HG03025 (cell line): Measurements from ENCODE around the gene ASIC1.
A peak's percentile ranks its signal among the peaks of the same experiment; 100 is the strongest.

Source experiments
- ATAC-seq: cut with Tn5 transposase; IDR thresholded peaks from one replicate; pipeline ENCODE4 v1.9.1; 2021; ENCODE audit warnings: mild to moderate bottlenecking, moderate library complexity; ENCODE audit not compliant: unreplicated experiment, low FRiP score

ASIC1 gene

DNA sequence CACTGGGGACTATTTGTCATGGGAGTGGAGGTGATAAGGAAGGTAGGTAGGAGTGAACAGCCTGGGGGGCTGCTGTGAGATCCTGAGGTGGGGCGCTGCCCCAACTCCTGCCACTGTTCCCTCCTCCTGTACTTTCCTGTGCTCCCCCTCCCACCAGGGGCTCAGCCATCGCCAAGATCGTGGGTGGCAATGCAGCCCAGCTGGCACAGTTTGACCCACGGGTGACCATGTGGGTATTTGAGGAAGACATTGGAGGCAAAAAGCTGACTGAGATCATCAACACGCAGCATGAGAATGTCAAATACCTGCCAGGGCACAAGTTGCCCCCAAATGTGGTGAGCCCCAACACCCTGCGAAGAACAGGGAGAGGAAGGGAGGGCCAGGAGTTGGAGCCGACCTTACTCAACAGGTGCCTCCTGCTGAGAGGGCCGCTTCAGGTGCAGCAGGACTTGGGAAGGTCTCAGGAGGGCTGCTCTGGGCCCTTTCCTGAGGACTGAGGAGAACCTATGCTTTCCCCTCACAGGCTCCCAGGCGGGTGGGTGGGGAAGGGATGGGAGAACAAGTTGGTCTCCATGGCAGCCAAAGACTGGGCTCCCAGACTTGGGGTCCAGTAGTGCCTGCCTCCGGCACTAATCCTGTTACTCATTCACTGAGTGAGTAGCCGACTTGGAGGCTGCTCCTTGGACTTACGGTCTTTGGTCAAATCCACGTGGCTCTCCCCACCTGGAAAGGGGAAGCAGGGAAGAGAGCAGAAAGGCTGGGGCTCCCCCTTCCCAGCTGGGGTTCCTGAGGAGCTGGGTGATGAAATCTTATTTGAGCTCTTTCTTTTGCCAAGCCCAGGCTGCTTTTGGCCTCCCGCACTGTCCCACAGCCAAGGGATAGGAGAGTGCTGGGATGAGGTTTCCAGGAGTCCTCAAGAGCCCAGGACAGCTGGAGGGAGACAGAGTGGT lies 47.3 kb downstream of the ASIC1 start:
- no peak for ATAC-seq

DNA sequence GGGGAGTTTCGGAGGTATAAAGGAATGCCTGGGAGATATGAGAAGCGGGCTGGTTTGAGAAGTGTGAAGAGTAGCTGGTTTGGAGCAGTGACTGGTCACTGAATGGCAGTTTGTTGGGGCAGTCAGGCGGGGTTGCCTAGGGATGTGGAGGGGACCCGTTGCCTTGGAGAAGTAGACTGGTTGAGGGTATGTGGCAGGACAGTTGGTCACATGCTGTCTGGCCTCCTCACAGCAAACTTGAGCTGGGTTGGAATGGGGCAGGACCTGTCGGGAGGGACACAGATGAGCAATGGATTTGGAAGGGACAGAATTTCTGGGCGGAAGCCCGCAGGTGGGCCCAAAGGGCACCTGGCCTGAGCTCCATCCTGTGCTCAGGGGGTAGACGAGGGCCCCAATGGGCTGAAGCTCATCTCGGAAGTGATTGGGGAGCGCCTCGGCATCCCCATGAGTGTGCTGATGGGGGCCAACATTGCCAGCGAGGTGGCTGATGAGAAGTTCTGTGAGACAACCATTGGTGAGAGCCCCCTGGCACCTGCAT lies 48.6 kb downstream of the ASIC1 start:
- ATAC-seq = no peak

DNA sequence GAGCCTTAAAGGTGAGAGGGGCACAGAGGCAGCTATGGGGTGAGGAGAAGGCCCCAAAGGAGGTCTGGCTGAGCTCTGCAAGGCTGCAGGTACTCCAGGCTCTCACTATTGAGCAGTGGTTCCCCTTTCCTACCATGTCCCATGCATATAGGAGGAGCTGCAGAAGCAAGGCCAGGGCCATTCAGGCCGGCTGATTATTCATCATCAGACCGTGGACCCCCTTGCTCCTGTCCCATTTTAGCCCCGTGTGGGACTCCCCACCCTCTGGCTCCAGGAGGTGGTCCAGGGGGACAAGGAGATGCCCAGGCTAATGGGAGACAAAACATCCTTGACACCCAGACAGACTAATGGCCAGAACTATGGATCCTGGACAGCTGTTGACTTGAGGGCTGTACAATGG lies 49.5 kb downstream of the ASIC1 start:
- no peak for ATAC-seq

DNA sequence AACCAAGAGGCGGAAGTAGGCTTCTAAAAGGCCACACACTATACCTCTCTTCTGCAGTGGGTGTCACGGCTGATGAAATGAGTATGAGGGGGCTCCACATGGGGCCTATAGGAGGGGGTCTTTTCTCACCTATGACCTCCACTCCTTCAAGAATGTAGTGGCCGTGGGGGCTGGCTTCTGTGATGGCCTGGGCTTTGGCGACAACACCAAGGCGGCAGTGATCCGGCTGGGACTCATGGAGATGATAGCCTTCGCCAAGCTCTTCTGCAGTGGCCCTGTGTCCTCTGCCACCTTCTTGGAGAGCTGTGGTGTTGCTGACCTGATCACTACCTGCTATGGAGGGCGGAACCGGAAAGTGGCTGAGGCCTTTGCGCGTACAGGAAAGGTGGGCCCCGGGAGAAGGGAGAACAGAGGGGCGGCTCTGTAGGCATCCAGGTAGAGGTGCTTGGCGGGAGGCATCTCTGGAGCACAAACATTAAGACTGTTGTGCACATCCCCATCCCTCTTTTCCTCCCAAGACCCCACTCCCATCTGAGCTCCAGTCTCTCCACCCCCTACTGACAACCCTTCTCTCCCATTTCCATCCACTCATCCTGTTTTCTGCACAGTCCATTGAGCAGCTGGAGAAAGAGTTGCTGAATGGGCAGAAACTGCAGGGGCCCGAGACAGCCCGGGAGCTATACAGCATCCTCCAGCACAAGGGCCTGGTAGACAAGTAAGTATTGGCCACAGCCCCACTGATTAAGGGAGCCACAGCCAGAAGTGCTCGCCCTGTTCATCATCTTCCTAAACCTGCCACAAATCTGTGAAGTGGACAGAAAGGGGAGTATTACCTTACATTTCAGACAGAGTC lies 50.2 kb downstream of the ASIC1 start:
- ATAC-seq = no peak

DNA sequence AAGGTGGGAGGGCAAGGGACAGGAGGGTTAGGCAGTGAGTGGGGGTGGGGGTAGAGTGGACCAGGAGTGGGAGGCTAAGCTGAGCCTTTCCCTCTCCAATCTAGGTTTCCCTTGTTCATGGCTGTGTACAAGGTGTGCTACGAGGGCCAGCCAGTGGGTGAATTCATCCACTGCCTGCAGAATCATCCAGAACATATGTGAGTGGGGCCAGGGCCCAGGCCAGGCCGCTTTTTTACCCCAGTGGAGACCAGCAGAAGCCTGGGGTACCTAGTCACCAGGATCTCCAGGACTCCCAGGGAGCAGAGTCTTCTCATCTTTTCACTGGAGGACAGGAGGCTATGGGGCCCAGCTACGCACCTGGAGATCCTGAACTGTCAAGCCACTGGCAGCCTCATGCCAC lies 51.9 kb downstream of the ASIC1 start:
- ATAC-seq = no peak

DNA sequence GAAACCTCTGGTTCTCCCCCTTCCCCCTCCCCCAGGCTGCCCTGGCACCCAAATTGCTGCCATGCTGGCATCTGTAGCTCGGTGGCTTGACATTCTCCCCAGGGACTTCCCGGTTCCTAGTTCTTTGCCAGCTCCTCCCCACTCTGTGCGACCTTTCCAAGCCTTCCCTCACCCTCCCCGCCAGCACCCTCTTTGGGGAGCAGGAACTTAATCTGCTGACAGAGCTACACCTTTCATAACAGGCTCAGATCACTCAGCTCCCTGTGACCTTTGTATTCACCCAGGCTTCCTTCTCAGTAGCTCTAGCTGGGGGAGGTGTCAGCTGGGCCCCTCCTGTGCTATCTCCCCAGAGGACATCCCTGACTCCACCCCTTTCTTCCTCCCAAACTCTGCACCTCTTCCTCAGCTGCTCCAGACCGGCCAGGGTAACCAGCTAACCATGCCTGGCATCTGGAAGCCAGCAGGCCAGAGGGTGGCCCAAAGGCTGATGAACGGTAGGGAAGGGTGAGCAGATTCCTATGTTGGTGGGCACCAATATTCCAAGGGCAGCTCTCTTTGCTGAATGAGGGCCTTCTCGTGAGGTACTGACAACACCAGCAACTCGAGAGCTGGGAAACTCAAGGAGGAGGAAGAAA lies 52.8 kb downstream of the ASIC1 start:
- no peak for ATAC-seq

DNA sequence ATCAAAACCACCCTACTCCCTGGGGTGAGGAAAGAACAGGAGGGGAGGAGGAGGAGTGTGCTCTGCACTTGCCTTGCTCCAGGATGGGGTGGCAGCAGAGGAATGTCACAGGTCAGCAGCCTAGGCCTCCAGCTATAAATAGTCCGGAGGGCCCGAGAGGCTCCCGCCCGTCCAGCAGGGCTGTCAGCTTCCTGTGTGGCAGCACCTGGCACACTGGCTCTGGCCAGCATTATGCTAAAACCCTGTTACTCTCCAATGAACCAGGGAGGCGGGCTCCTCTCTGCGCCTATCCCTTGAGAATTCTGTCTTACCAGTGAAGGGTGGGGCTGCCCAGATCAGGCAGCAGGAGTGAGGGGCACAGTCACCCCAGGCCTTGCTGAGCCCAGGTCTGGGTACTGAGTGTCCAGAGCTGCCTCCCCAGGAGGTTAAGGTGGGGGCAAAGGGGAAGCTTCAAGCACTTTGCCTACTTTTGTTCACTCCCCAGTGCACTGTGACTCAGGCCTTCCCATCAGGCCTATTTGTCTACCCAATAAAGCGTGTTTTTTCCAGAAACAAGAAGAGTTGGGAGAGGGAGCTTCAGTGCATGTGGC lies 53.5 kb downstream of the ASIC1 start:
- ATAC-seq = no peak

DNA sequence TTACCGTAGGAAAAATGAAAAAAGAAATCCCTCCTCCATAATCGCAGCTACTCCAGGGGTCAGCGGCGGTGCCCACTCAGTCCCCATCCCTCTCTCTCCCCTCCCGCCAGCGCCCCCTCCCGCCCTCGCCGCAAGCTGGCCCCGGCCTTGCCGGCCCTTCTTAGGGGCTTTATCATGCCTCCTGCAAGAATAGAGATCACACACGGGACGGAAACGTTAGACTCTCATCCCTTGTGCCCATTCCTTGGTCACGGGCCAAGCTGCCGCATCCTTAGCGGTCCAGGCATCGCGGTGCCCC lies 53.9 kb downstream of the ASIC1 start:
- ATAC-seq = peak; percentile 3

DNA sequence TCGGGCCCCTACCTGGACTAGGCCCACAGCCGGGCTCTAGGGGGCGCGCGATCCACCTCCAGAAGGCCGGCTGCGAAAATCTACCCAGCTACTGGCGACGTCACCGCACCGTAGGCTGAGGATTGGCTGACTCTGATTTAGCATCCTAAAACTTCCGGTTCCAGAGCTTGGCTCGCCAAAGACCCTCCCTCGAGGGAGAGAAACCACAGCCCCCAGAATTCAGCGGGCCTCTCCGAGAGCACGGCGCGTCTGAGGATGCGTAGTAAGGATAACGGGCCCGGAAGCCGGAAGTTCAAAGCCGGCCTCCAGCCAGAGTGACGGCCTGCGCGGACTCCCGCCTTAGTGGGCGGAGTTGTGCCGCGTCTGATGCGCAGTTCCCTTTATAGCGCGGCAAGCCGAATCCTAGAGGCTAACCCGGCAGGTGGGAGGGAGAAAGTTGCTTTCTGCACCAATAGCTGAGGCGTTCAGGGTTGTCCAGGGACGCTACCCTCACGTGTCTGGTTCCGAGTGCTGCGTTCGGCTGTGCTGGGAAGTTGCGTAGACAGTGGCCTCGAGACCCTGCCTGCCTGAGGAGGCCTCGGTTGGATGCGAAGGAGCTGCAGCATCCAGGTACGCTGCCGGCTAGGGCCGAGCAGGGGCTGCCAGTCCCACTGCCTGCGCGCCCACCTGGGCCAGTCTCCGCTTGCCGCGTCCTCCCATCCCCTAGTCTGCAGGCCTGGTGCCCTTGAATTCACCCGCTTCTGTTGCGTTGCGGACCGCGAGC lies 54.5 kb downstream of the ASIC1 start, which contains the start of gene COX14:
Gene COX14, plus strand, starts transcription at position 544 of the 763 bp plus-strand sequence. CDS start 7,808 bp downstream, outside the sequence.
- peak; percentile 81 for ATAC-seq

DNA sequence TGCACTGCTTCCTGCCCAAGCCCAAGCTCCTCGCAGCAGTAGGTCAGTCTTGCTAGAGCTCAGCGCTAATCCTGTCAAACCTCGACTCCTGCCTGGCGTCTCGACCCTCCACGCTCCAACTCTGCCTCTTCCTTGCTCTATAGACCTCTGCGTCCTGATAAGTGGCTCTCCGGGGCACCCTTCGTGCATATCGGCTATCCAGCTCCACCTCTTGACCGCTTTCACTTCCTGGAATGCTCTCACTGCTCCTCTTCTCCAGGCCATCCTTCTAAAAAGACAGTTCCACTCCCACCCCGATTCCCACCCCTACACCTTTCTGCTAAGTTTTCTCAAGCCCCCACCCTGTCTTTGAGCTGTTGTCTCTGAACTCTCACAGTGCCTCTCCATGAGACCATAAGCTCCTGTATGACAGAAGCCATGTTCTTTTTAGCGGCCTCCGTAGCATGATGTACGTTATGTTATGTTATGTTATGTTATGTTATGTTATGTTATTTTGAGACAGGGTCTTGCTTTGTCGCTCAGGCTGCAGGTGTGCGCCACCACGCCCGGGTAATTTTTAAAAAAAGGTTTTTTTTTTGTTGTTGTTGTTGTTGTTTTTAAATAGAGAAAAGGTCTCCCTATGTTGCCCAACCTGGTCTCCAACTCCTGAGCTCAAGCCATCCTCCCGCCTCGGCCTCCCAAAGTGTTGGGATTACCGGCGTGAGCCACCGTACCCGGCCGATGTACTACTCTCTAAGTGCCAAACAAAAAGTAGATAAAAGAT lies 55.2 kb downstream of the ASIC1 start:
- ATAC-seq = no peak

DNA sequence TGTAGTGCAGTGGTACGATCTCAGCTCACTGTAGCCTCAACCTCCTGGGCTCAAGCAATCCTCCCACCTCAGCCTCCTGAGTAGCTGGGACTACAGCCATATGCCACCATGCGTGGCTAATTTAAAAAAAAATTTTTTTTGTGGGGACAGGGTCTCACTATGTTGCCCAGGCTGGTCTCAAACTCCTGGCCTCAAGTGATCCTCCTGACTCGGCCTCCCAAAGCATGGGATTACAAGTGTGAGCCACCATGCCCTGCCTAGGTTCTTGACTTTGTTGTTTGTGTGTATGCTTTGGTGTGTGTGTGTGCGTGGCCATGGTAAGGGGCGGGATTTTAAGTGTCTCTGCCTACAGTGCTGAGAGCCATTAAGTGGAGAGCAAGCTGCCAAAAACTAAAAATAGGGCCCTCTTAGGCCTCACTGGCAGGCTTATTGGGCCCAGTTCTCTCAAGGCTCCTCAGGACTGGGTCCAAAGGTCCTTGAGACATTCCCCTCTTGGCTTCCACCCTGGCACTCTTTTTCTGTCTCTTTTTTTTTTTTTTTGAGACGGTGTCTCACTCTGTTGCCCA lies 59.7 kb downstream of the ASIC1 start:
- ATAC-seq = no peak

DNA sequence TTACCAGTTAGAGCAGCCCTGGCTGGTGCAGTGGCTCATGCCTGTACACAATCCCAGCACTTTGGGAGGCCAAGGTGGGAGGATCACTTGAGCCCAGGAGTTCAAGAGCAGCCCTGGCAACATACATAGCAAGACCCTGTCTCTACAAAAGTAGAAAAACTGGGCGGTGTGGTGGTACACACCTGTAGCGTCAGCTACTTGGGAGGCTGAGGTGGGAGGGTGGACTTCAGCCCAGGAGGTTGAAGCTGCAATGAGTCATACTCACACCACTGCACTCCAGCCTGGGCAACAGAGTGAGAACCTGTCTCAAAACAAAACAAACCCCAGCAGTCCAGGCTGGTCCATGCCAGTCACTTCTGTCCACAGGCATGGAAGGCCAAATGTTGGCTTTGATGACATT lies 62.0 kb downstream of the ASIC1 start:
- ATAC-seq = no peak

DNA sequence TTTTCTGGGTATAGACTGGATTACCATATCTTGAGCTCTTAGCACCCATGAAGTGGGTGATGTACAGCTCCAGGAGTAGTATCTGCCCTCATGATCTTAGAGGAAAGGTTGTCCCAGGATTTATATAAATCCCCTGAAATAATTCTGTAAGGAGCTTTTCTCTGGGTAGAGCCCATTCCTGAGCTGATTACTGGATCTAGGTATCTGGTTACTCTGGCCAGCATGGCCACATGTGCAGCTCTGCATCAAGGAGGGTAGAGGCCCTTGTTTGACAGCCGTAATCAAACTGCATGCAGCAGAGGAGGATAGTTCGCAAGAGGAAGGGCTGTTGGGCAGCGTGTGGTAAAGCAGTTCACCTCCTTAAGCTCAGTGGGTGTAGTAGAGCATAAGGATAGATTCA lies 63.1 kb downstream of the ASIC1 start:
- no peak for ATAC-seq

DNA sequence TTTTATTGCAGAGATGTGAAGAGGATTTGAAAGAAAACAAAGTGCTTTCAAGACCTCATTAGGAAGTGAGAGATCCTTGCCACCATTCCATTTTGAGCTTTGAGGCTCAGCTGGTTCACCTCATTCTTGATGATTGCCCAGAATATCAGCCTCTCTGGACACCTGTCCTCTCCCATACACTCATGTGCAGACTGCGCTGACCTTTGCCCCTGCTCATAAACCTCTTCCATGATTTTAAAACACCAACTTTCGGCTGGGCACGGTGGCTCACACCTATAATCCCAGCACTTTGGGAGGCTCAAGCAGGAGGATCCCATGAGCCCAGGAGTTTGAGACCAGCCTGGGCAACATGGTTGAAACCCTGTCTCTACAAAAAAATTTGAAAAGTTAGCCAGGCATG lies 63.6 kb downstream of the ASIC1 start:
- ATAC-seq = no peak

DNA sequence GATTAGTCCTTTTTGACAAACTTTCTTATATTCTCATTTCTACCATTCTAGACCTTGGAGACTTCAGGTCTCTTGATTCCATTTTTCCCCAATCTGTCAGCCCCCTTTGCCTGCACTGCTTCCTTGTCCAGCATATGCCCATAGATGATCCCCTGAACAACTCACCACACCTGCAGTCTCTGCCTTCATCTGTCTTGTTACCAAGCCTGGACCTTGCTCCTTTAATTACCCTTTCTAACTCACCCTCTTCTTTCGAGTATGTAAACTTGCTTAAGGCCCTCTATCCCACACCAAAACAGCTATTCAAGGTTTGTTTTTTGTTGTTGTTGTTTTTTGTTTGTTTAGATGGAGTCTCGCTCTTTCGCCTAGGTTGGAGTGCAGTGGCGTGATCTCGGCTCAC lies 64.2 kb downstream of the ASIC1 start:
- ATAC-seq = no peak

DNA sequence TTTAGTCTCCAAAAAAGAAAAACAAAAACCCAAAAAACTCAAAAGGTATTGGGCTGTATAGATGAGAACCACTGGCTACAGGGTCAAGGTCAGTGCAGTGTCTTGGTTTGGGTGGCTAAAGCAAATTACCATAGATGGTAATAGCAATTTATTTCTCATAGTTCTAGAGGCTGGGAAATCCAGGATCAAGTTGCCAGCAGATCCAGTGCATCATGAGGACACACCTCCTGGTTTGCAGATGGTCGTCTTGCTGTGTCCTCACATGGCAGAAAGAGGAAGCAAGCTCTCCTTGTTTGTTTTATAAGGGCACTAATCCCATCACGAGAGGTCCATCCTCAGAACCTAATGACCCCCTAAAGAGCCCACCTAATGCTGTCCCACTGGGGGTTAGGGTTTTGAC lies 65.8 kb downstream of the ASIC1 start:
- ATAC-seq = no peak

DNA sequence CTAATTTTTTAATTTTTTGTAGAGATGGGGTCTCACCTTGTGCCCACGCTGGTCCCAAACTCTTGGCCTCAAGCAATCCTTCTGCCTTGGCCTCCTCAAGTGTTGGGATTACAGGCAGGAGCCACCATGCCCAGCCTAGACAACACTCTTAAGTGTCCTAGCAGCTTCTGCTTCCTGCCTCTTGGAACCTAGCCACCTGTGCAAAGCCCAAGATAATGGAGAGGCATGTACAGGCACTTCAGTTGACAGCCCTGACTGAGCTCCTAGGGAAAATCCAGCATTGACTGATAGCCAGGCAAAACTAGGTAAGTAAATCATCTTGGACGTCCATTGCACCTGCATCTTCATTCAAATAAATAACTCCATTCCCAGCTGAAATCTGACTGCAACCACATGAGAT lies 70.2 kb downstream of the ASIC1 start:
- no peak for ATAC-seq

DNA sequence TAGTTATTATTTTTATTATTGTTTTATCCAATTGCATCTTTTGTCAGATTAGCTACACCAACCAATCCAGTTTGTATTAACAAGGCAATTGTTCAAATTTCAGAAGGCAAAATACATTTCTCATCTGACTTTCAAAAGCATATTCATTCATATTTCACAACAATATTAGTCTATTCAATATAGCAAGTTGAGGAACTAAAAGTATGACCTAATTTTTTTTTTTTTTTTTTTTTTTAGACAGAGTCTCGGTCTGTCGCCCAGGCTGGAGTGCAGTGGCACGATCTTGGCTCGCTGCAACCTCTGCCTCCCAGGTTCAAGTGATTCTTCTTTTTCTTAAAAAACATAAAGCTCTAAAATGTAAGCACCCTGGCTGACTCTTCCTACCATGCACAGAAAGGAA lies 71.9 kb downstream of the ASIC1 start:
- ATAC-seq = no peak
